Natural killer cell (primary cell): ENCODE results near the gene RALGPS1. TPM values are rescaled to one million over a fixed set of nuclear protein-coding genes. Genes with fewer than 3 reads are reported as not detected.

Source experiments
- ATAC-seq, 3 donors: fragments of 150-1000 bp in 2 of 3; fragments of 200-7000 bp in 1 of 3; cut with Tn5 transposase; 1 replicate in 1 of 3; 2 replicates in 2 of 3; pipeline ENCODE4 v1.10.0; 2021; ENCODE audit warnings: mild to moderate bottlenecking in 2 of 3, moderate library complexity in 2 of 3
- DNase-seq, 2 donors: peaks; one replicate each; pipeline versions ENCODE4 v3.0.0 to v3.0.0-alpha.2; 2013 to 2021; ENCODE audit warnings: mixed read lengths in 1 of 2
- H3K27ac ChIP-seq: one replicate; pipeline ENCODE4 v1.5.1; 2013; ENCODE audit warnings: mild to moderate bottlenecking, low read length
- H3K27me3 ChIP-seq: one replicate; pipeline ENCODE4 v1.6.1; 2013; ENCODE audit warnings: low read length; ENCODE audit not compliant: control insufficient read depth, insufficient read depth
- H3K36me3 ChIP-seq: one replicate; pipeline ENCODE4 v1.6.1; 2013; ENCODE audit warnings: low read length; ENCODE audit not compliant: control insufficient read depth, insufficient read depth
- H3K4me1 ChIP-seq: one replicate; pipeline ENCODE4 v1.6.1; 2013; ENCODE audit warnings: low read length; ENCODE audit not compliant: control insufficient read depth, insufficient read depth
- H3K4me3 ChIP-seq: one replicate; pipeline ENCODE4 v1.5.1; 2013; ENCODE audit warnings: low read length
- H3K9me3 ChIP-seq: one replicate; pipeline ENCODE4 v1.6.1; 2013; ENCODE audit warnings: low read length; ENCODE audit not compliant: control insufficient read depth, insufficient read depth
- H3K27ac Mint-ChIP-seq, 2 donors: one replicate each; pipeline ENCODE4 v1.8.0; 2022; ENCODE audit warnings: mild to moderate bottlenecking in 2 of 2, mixed read lengths in 2 of 2, moderate library complexity in 1 of 2
- H3K27me3 Mint-ChIP-seq, 2 donors: one replicate each; pipeline ENCODE4 v1.8.0; 2022; ENCODE audit warnings: low read depth in 2 of 2, mixed read lengths in 2 of 2
- H3K36me3 Mint-ChIP-seq: one replicate; pipeline ENCODE4 v1.8.0; 2022; ENCODE audit warnings: mixed read lengths
- H3K4me1 Mint-ChIP-seq, 2 donors: one replicate each; pipeline ENCODE4 v1.8.0; 2022; ENCODE audit warnings: mixed read lengths in 2 of 2
- H3K4me3 Mint-ChIP-seq: one replicate; pipeline ENCODE4 v1.8.0; 2022; ENCODE audit warnings: mild to moderate bottlenecking, moderate library complexity, mixed read lengths
- H3K9me3 Mint-ChIP-seq, 2 donors: one replicate each; pipeline ENCODE4 v1.8.0; 2022; ENCODE audit warnings: mixed read lengths in 2 of 2
- CTCF ChIP-seq: fragments of 200-600 bp; IDR thresholded peaks from one replicate; pipeline ENCODE4 v1.8.0; 2022; ENCODE audit warnings: antibody characterized with exemption
- WGBS: methylation state at CpG from one replicate; pipeline ENCODE4 v1.1.7; 2013; ENCODE audit warnings: missing lambda C conversion rate; ENCODE audit not compliant: insufficient coverage; 5-methylcytosine and 5-hydroxymethylcytosine counted together
- intact Hi-C: fragments of 100-400 bp; cut with micrococcal nuclease; formaldehyde crosslinking; loops from one replicate; pipeline ENCODE4 v1.14.2; 2022
- total RNA-seq, 4 donors: library from RNA; stranded (reverse); fragments of 120-200 nt in 1 of 4; gene quantifications; one replicate each; pipeline versions ENCODE4 v1.2.3 to v1.2.4, GENCODE V29; 2013 to 2022

Gene RALGPS1
- total RNA-seq, 3 donors from 2014 or later (not counting 1 experiment from before 2014, with no cell fraction given), result 11.9 to 21.2 (median 13.2) TPM

DNA sequence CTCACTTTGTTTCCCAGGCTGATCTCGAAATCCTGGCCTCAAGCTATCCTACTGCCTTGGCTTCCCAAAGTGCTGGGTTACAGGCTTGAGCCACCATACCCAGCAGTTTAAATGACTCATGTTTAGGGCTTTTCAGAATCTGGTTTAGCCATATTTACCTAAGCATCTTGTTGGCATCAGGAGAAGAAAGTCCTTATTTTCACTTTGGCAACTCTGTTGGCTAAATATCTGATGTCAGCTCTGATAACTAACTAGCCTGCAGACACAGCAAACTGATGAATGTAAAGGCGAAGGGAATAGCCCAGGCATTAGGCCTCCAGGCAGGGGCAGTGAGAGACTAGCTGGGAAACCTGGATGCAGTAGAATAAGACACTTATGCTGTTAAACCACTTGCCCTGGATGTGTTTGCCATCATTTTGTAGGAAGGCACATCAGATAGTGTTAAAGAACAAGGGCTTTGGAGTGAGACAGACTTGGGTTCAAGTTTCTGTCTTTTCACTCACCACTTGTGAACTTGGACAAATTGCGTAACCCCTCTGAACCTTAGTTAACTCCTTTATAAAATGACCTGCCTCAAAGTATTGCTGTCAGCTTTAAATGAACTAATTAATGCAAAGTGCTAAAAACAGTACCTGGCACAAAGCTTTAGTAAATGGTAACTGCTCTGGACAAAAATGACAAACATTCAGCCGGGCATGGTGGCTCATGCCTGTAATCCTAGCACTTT is 315.3 kb downstream of the RALGPS1 start:
- 89% methylated on average over 4 of the region's 4 CpGs for WGBS
- Histone ChIP-seq H3K27me3 (peaks cover 2% of the 10 kb centered on the region), H3K4me3 (no peak overlapping the region), H3K27ac (no peak overlapping the region), H3K36me3 (no peaks in the 10 kb centered on the region), H3K9me3 (no peaks in the 10 kb centered on the region), H3K4me1 (peaks cover 12% of the 10 kb centered on the region)
- intact Hi-C loops, result loop anchor here (10.0 kb wide), 2 partner anchors 165 to 685 kb away; partner anchors contain the start of genes SLC2A8 and ST6GALNAC4
- Mint-ChIP-seq H3K4me1 (peaks cover 10 to 13% of the 10 kb centered on the region in 2 donors), H3K36me3 (no peaks in the 10 kb centered on the region), H3K9me3 (no peaks in the 10 kb centered on the region), H3K4me3 (no peak overlapping the region), H3K27me3 (peaks cover 23 to 32% of the 10 kb centered on the region in 2 donors), H3K27ac (no peak overlapping the region)
- no peak for TF ChIP-seq CTCF
- DNase-seq, result no peak
- no peak for ATAC-seq

DNA sequence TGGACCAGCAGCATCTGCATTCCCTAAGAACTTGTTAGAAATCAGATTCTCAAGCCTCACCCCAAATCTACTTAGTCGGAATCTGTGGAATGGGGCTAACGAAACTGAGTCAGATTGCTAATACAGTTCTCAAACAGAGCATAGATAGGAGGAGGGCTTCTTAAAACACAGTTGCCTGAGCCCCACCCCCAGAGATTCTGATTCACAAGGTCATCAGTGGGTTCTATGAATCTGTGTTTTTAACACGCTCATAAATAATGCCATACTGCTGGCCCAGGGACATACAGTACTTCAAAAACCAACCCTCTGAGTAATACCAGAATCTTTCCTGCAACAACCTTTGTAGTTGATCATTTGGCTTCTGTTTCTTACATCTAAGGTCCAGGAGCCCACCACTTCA is 317.1 kb downstream of the RALGPS1 start:
- Histone ChIP-seq H3K9me3 (no peaks in the 10 kb centered on the region), H3K27me3 (no peaks in the 10 kb centered on the region), H3K36me3 (no peaks in the 10 kb centered on the region), H3K4me1 (peaks cover 2% of the 10 kb centered on the region), H3K4me3 (no peak overlapping the region), H3K27ac (no peak overlapping the region)
- H3K4me3 Mint-ChIP-seq, result no peak overlapping the region
- TF ChIP-seq CTCF, result no peak
- H3K27me3 Mint-ChIP-seq, result peaks cover 22 to 40% of the 10 kb centered on the region in 2 donors
- intact Hi-C loops, result no loop called here
- no peak for ATAC-seq
- 100% methylated on average over 3 of the region's 3 CpGs for WGBS
- H3K36me3 Mint-ChIP-seq, result no peaks in the 10 kb centered on the region
- peaks cover under 1 to 2% of the 10 kb centered on the region in 2 donors for H3K4me1 Mint-ChIP-seq
- no peak for DNase-seq
- no peak overlapping the region for H3K27ac Mint-ChIP-seq
- no peaks in the 10 kb centered on the region for H3K9me3 Mint-ChIP-seq

DNA sequence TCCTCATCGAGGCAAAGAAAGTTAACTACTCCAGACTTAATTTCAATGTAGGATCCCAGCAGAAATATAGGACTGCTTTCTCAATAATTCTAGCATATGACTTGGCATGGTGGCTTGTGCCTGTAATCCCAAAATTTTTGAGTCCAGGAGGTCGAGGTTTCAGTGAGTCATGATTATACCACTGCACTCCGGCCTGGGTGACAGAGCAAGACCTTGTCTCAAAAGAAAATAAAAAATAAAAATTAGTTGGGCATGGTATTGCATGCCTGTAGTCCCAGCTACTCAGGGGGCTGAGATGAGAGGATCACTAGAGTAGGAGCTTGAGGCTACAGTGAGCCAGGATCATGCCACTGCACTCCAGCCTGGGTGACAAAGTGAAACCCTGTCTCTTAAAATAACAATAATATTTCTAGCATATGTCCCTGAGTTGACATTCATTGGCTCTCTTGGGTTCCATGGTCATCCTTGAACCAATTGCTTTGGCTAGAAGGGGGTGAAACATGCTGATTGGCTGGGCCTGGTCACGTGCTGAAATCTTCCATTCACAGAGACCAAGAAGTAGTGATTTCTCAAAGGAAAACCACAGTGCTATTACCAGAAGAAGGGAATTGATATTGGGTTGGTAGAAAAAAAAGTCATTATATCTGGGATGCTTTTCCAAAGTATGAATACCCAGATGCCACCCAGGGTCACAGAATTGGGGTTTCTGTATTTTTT is 318.4 kb downstream of the RALGPS1 start:
- Histone ChIP-seq H3K4me1 (no peaks in the 10 kb centered on the region), H3K4me3 (no peak overlapping the region), H3K27ac (no peak overlapping the region), H3K27me3 (no peaks in the 10 kb centered on the region), H3K36me3 (no peaks in the 10 kb centered on the region), H3K9me3 (no peaks in the 10 kb centered on the region)
- no peak for TF ChIP-seq CTCF
- no peaks in the 10 kb centered on the region for H3K4me1 Mint-ChIP-seq
- no peak overlapping the region for H3K27ac Mint-ChIP-seq
- H3K9me3 Mint-ChIP-seq, result no peaks in the 10 kb centered on the region
- 93% methylated on average over 4 of the region's 4 CpGs for WGBS
- no peaks in the 10 kb centered on the region for H3K36me3 Mint-ChIP-seq
- H3K4me3 Mint-ChIP-seq, result no peak overlapping the region
- peaks cover 22 to 40% of the 10 kb centered on the region in 2 donors for H3K27me3 Mint-ChIP-seq
- no peak for ATAC-seq
- no peak for DNase-seq
- intact Hi-C loops, result no loop called here
